ENCODE results near the gene TWIST2. TPM values are rescaled to one million over a fixed set of nuclear protein-coding genes. Genes with fewer than 3 reads are reported as not detected.

Gene TWIST2
- total RNA-seq, 1 experiment from 2014 or later = not detected

GRCh38 chr2:238893349-238894000, 45.6 kb downstream of the TWIST2 start:
- CTCF ChIA-PET = no interaction called here
- no peak for DNase-seq (ENCODE audit: low spot score)

GRCh38 chr2:238894226-238894949, 46.5 kb downstream of the TWIST2 start:
- DNase-seq (ENCODE audit: low spot score) = no peak
- CTCF ChIA-PET = no interaction called here
- H3K9me3 ChIP-seq (ENCODE audit: low read depth, low read length, poor library complexity, severe bottlenecking) = no peaks in the 10 kb centered on the region
- TF ChIP-seq CTCF (conservative IDR thresholded peaks at IDR 0.05; ENCODE audit: low read depth, low read length) = no peak
- TF ChIP-seq EZH2 (IDR thresholded peaks at IDR 0.05; ENCODE audit: borderline replicate concordance, low read depth, low read length, poor library complexity, severe bottlenecking) = no peak
- H3K27me3 ChIP-seq (replicated peaks; ENCODE audit: insufficient read depth, low read depth, low read length, poor library complexity) = peaks cover 4% of the 10 kb centered on the region
- H3K4me3 ChIP-seq (ENCODE audit: low read depth, low read length, poor library complexity, severe bottlenecking) = no peak overlapping the region
- intact Hi-C loops (cut with micrococcal nuclease; ENCODE audit: unreplicated experiment) = no loop called here
- H3K27ac ChIP-seq (ENCODE audit: low read depth, low read length, poor library complexity, severe bottlenecking) = no peak overlapping the region
- no peaks in the 10 kb centered on the region for H3K36me3 ChIP-seq (ENCODE audit: insufficient read depth, low read length, poor library complexity, severe bottlenecking)
- POLR2A ChIA-PET (ENCODE audit: low non-redundant PET) = no interaction called here
- no peaks in the 10 kb centered on the region for H3K4me1 ChIP-seq (ENCODE audit: insufficient read depth, low read length, poor library complexity, severe bottlenecking)
- BruUV-seq (replicated peaks) = no TSS peak

More at GRCh38 chr2:238893349-238894000, 45.6 kb downstream of the TWIST2 start:
- no TSS peak for BruUV-seq (replicated peaks)
- no peaks in the 10 kb centered on the region for H3K36me3 ChIP-seq (ENCODE audit: insufficient read depth, low read length, poor library complexity, severe bottlenecking)
- intact Hi-C loops (cut with micrococcal nuclease; ENCODE audit: unreplicated experiment) = no loop called here
- POLR2A ChIA-PET (ENCODE audit: low non-redundant PET) = no interaction called here
- H3K27me3 ChIP-seq (replicated peaks; ENCODE audit: insufficient read depth, low read depth, low read length, poor library complexity) = peaks cover 7% of the 10 kb centered on the region
- no peaks in the 10 kb centered on the region for H3K4me1 ChIP-seq (ENCODE audit: insufficient read depth, low read length, poor library complexity, severe bottlenecking)
- H3K9me3 ChIP-seq (ENCODE audit: low read depth, low read length, poor library complexity, severe bottlenecking) = no peaks in the 10 kb centered on the region
- H3K4me3 ChIP-seq (ENCODE audit: low read depth, low read length, poor library complexity, severe bottlenecking) = no peak overlapping the region
- H3K27ac ChIP-seq (ENCODE audit: low read depth, low read length, poor library complexity, severe bottlenecking) = no peak overlapping the region
- no peak for TF ChIP-seq CTCF (conservative IDR thresholded peaks at IDR 0.05; ENCODE audit: low read depth, low read length)
- TF ChIP-seq EZH2 (IDR thresholded peaks at IDR 0.05; ENCODE audit: borderline replicate concordance, low read depth, low read length, poor library complexity, severe bottlenecking) = no peak

GRCh38 chr2:238894950-238895298, 47.0 kb downstream of the TWIST2 start:
- peaks cover 4% of the 10 kb centered on the region for H3K27me3 ChIP-seq (replicated peaks; ENCODE audit: insufficient read depth, low read depth, low read length, poor library complexity)
- H3K4me1 ChIP-seq (ENCODE audit: insufficient read depth, low read length, poor library complexity, severe bottlenecking) = no peaks in the 10 kb centered on the region
- no peaks in the 10 kb centered on the region for H3K9me3 ChIP-seq (ENCODE audit: low read depth, low read length, poor library complexity, severe bottlenecking)
- ChIA-PET CTCF (no interaction called here), POLR2A (ENCODE audit: low non-redundant PET) (no interaction called here)
- no TSS peak for BruUV-seq (replicated peaks)
- H3K4me3 ChIP-seq (ENCODE audit: low read depth, low read length, poor library complexity, severe bottlenecking) = no peak overlapping the region
- intact Hi-C loops (cut with micrococcal nuclease; ENCODE audit: unreplicated experiment) = no loop called here
- TF ChIP-seq EZH2 (IDR thresholded peaks at IDR 0.05; ENCODE audit: borderline replicate concordance, low read depth, low read length, poor library complexity, severe bottlenecking) = no peak
- no peak for TF ChIP-seq CTCF (conservative IDR thresholded peaks at IDR 0.05; ENCODE audit: low read depth, low read length)
- no peak overlapping the region for H3K27ac ChIP-seq (ENCODE audit: low read depth, low read length, poor library complexity, severe bottlenecking)
- no peaks in the 10 kb centered on the region for H3K36me3 ChIP-seq (ENCODE audit: insufficient read depth, low read length, poor library complexity, severe bottlenecking)
- DNase-seq (ENCODE audit: low spot score) = no peak
